HG02588 (cell line): ENCODE data around the gene MTO1.
"Not testable (repeated sequence)": the region's sequence is repeated elsewhere in the genome, so short reads cannot be mapped to it uniquely, and the experiment has no call there.

ENCODE experiments used
- ATAC-seq: cut with Tn5 transposase; IDR thresholded peaks from one replicate; pipeline ENCODE4 v1.9.1; 2021; ENCODE audit warnings: mild to moderate bottlenecking, moderate library complexity; ENCODE audit not compliant: unreplicated experiment

The MTO1 gene

DNA sequence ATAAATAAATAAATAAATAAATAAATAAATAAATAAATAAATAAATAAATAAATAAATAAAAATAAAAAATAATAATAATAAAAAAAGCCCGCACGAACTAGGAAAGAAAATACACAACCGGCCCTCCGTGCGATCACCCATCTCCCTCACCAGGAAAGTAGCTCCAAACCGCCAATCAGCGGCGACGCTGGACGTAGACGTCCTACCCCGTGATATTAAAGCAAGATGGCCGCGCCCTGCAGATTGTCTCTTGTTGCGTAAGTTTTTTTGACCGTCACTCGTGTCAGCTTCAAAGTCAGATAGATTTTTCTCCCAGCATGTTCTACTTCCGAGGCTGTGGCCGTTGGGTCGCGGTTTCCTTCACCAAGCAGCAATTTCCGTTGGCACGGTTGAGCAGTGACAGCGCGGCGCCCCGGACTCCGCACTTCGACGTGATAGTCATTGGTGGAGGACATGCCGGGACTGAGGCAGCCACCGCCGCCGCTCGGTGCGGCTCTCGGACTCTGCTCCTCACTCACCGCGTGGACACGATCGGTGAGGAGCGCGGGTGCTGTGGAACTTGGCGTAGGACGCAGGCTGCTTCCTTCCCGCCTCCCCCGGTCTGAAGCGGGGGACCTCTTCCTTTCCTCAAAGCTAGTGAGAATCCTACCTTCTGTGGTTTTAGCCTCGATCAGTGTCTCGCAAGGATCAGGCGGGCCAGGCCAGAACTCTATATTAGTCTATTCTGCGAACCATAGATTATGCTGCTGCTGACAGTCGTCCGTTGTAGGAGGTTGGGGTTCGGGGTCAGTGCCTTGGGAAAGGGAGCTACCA is at the start of gene MTO1:
MTO1 (plus strand) TSS at position 201 of the 814 bp plus-strand sequence; CDS start at position 319, 118 bp downstream.
- peak; percentile 97 for ATAC-seq

GRCh38 chr6:73413102-73413501 is 48.4 kb upstream of the MTO1 start:
- ATAC-seq = no peak

DNA sequence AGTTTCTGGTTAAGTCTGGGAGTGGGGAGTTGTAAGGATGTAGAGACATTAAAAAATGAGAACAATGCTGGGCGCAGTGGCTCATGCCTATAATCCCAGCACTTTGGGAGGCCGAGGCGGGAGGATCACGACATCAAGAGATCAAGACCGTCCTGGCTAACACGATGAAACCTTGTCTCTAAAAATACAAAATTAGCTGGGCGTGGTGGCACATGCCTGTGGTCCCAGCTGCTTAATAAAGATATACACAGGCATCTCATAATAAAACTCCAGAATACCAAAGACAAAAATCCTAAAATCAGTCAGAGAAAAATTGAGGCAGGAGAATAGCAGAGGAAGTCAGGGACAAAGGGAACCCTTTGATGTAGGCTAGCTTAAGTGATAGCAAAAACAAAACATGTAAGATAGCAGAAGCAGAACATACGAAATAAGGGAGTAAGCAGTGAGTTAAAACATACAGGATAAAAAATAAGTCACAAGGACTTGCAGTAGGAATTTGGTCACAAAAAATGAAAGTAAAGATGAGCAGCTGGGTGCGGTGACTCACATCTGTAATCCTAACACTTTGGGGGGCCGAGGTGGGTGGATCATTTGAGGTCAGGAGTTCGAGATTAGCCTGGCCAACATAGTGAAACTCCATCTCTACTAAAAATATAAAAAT is 43.3 kb upstream of the MTO1 start:
- no peak for ATAC-seq

DNA sequence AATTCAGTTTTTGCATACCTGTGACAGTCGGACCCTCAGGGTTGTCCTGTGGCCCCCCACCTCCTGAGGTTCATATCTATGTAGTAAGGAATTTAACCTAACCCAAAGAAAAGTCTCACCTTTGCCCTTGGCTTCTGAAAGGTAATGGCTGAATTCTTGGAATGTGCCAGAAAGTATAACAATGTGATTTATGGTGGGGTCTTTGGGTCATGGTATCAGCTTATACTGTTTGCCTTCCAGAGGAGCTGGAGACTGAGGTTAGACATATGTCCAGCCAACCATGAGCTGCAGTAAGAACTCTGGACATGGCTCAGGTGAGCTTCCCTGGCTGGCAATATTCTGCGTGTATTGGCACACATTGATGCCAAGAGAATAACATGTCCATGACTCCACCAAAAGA is 40.0 kb upstream of the MTO1 start:
- ATAC-seq = no peak

DNA sequence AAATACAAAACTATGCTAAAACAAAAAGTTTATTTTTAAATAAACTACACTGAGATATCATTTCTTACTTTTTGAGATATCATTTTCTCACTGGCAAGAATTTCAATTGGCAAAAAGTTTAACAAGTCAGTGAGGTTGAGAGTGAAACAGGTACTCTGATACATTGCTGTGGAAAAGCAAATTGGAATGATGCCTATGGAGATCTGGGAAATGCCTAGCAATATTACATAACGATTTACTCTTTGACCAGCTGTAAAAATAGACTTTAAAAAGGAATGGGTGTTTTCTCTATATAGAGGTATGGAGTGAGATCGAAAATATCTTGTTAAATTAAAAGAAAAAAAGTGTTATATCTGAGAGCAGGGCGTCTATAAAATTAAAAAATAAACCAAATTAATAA is 26.3 kb upstream of the MTO1 start:
- no peak for ATAC-seq

GRCh38 chr6:73443555-73443954 is 18.0 kb upstream of the MTO1 start:
- no peak for ATAC-seq

- peak; percentile 43 for ATAC-seq
Measured at GRCh38 chr6:73451223-73452106, 10.1 kb upstream of the MTO1 start.

DNA sequence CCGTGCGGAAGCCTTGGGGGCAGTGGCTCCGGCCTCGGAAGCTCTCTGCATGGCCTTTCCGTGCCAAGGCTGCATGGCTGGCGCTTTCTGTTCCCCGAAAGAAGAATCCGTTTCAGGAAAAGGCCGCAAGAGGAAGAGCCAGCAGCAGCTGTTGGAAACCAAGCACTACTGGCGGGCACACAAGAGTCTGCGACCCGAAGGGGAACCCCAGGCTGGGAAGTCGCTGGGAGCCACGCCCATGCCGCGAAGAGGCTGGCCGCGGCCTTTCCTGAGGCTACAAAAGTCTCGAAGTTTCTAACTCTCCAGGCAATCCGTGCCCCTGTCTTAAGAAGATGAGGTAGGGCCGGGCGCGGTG is 9.5 kb upstream of the MTO1 start, which contains the start of gene CGAS:
CGAS (minus strand) TSS at position 191 of the 355 bp plus-strand sequence; CDS start at position 75, 116 bp downstream.
- peak; percentile 77 for ATAC-seq

GRCh38 chr6:73455865-73456629 is 5.5 kb upstream of the MTO1 start:
- ATAC-seq = no peak

DNA sequence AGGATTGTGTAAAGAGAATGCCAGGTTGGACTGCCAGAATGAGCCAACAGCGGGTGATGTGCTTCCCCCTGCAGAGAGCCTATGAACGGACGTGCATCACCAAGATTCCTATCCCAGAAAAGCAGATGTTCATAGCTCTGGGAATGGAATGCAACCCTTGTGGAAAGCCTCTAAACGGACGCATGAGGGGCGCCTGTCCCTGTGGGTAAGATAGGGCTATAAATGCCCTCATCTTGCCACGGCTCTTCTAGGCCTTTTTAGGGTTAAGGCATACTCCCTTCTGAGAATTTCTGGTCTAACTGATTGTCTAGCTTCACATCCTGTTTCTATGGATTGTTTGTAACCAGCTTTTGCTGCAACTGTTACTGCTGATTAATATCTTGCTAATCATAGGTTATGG is 2.1 kb upstream of the MTO1 start:
- ATAC-seq = not testable (repeated sequence)

- ATAC-seq = no peak
Measured at GRCh38 chr6:73460056-73460455, 1.5 kb upstream of the MTO1 start.

DNA sequence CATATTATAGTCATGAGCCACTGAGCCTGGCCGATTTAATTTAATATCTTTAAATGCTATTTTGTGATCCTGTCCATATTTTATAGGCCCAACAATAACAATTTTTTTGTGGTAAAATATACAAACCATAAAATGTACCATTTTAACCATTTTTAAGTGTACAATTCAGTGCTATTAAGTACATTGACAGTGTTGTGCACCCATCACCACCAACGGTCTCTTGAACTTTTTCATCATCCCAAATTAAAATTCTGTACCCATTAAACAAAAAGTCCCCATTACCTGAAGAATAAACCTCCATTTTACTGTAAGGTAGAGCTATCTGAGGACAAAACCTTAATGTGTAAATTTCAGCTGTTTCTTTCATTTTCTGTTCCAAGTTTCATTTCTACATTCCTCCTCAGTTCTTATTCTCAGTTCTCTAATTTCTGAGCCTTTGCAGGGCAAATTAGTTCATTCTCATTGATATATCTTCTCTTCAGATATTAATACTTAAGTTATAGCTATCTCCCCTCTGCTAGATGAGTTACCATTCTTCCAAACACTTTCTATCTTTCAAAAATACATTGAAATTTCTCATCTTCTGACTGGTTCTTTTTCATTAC is 10.3 kb downstream of the MTO1 start:
- ATAC-seq = peak; percentile 93

GRCh38 chr6:73476723-73477122 is 15.2 kb downstream of the MTO1 start:
- ATAC-seq = no peak

- no peak for ATAC-seq
Measured at GRCh38 chr6:73477407-73477806, 15.9 kb downstream of the MTO1 start.

DNA sequence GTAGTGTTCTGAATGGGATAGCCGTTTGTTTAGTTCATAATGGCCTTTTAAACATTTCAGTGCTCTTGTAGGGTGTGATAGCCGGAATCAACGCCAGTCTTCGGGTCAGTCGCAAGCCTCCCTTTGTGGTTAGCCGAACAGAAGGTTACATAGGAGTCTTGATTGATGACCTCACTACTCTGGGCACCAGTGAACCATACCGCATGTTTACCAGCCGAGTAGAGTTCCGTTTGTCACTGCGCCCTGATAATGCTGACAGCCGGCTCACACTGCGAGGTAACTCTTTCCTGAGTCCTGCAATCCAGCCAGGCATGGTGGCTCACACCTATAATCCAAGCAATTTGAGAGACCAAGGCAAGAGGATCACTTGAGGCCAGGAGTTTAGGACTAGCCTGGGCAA is 20.4 kb downstream of the MTO1 start:
- no peak for ATAC-seq

DNA sequence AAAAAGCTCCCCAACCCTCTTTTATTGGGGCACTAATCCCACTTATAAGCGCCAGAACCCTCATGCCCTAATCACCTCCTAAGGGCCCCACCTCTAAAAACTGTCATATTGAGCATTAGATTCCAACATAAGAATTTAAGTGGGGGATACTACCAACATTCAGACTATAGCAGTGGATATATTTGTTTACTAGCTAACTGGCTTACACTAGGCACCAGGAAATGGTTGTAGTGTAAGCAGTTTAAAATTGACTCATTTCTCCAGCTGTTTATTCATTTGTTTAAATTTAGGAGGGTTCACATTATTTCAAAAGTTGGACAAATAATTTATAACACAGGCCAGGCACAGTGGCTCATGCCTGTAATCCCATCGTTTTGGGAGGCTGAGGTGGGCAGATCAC is 22.9 kb downstream of the MTO1 start:
- ATAC-seq = no peak

DNA sequence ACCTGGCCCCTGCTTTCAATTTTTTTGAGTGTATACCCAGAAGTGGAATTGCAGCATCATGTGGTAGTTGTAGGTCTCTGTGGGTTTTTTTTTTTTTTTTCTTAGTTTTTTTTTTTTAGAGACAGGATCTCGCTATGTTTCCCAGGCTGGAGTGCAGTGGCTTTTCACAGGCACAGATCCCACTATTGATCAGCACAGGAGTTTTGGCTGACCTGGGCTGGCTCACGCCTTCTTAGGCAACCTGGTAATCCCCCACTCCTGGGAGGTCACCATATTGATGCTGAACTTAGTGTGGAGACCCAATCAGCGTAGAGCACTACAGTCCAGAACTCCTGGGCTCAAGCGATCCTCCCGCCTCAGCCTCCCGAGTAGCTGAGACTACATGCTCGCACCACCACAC is 25.9 kb downstream of the MTO1 start:
- no peak for ATAC-seq

- ATAC-seq = no peak
Measured at GRCh38 chr6:73491377-73491776, 29.8 kb downstream of the MTO1 start.

GRCh38 chr6:73497915-73498314 is 36.4 kb downstream of the MTO1 start:
- ATAC-seq = no peak
